GM12873 (cell line): ENCODE results near the gene EXPH5.

Experiments
- CTCF ChIP-seq: IDR thresholded peaks from 2 replicates; pipeline ENCODE4 v1.5.1; 2012; ENCODE audit warnings: low read depth, mild to moderate bottlenecking, moderate library complexity, low read length, control low read depth; ENCODE audit not compliant: insufficient read depth; ENCODE audit errors: missing control alignments

Gene EXPH5

DNA sequence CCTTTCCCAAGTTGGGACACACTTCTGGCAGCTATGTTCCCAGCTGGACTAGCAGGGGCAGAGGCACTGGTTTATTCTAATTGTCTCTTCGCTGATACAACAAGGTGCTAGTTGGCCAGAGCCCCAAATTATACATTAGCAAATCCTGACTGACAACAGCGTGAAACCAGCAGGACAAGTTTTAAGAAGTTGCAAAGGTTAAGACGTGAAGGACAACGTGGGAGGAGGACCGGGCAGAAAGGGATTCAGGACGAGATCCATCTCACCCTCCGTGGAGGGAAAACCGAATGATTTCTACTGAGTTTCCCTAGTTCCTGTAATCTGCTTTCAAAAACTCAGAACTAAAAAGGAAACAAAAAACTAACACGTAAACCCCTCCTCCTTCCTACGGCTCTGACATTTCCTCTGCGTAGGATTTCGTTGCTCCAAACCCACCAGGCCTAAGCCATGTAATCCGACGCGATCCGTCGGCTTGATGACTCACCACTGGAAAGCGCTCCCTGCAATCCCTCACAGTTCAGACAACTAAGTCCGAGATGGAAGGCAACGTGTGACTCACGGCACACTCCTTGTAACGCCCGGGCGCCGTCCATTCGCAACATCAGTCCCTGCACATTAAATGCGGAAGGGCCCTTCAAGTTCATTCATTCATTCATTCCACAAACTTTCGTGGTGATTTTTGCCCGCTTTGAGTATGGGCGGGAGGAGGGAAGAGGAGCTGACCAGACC is 96.1 kb downstream of the EXPH5 start:
- TF ChIP-seq CTCF, result no peak

DNA sequence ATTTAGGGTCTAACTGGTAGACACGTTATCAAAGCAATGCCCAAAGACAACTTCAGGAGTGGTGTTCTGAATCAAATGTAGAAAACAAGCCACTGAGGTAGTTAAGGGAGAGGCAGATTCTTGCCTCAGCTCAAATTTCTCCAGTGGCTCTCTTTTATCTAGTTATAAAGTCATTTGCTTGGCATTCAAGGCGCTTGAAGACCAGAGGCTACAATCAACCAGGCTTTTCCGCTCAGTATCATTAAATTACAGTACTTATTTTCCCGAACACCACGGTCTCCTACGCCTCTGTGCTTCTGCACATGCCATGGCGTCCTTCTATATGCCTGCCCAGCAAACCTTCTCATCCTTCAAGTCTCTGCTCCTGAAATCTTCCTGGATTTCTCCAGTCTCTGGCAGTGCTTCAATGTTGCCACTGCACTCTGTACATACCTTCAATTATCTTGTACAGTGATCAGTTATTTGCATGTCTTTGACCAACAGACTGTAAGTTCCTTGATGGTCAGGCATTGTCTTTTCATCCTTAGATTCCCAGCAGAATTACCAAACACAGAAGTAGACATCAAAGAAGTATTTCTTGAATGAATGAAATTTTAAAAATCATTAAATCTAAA is 96.8 kb downstream of the EXPH5 start:
- no peak for TF ChIP-seq CTCF

- no peak for TF ChIP-seq CTCF
These were observed 98.2 kb downstream of the EXPH5 start for GRCh38 chr11:108495326-108495725.

GRCh38 chr11:108494182-108494581 is 99.4 kb downstream of the EXPH5 start:
- no peak for TF ChIP-seq CTCF

GRCh38 chr11:108491936-108492335 is 101.6 kb downstream of the EXPH5 start:
- no peak for TF ChIP-seq CTCF

DNA sequence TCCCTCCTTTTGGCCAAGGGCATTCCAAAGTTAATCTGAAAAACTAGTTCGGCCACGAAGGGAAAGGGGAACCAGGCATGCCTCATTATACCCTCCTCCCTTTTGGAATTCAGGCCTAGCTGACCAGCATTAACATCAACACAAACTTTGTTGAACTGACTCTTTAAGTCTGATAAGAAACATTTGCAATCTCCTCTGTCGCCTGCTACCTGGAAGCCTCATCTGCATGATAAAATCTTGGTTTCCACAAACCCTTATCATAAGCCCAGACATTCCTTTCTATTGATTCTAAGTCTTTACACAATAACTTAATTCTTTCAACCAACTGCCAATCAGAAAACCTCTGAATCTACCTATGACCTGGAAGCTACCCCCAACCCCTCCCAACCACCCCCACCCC is 106.7 kb downstream of the EXPH5 start:
- TF ChIP-seq CTCF, result no peak

DNA sequence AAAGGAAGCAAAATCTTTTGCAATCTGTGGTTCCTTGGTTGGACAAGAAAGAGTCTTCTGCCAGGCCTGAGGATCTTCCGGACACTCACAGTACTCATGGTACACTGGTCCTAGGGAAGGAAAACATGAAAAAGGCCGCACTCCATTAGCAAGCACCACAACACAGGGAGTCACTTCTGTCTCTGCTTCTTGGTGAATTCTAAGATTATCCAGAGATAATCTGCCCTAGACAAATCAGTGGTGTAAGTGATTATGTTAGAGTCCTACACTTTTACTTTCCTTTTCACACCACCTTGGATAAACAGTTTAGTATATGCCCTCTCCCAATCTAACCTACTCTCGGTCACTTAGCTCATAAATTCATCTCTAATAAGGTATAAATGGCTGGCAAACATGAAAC is 107.2 kb downstream of the EXPH5 start:
- no peak for TF ChIP-seq CTCF
